Naive B cell (primary cell): ENCODE data around the gene GDI1. TPM values are rescaled to one million over a fixed set of nuclear protein-coding genes. Genes with fewer than 3 reads are reported as not detected.
"Not testable (repeated sequence)": the region's sequence is repeated elsewhere in the genome, so short reads cannot be mapped to it uniquely, and the experiment has no call there.

ENCODE experiments used
- ATAC-seq, 2 donors: fragments of 150-1000 bp; cut with Tn5 transposase; 2 replicates each; pipeline ENCODE4 v1.10.0; 2021; ENCODE audit warnings: low read depth in 2 of 2, mild to moderate bottlenecking in 2 of 2, moderate library complexity in 2 of 2
- DNase-seq: peaks from one replicate; pipeline ENCODE4 v3.0.0; 2022
- H3K27ac Mint-ChIP-seq, 6 donors: one replicate each; pipeline ENCODE4 v1.8.0; 2020 to 2022; ENCODE audit warnings: mild to moderate bottlenecking in 6 of 6, mixed read lengths in 6 of 6, moderate library complexity in 5 of 6, inconsistent platforms in 2 of 6
- H3K27me3 Mint-ChIP-seq, 3 donors: one replicate each; pipeline ENCODE4 v1.8.0; 2021 to 2022; ENCODE audit warnings: mixed read lengths in 3 of 3, mild to moderate bottlenecking in 1 of 3
- H3K36me3 Mint-ChIP-seq, 2 donors: one replicate each; pipeline ENCODE4 v1.8.0; 2020 to 2022; ENCODE audit warnings: mixed read lengths in 2 of 2, inconsistent platforms in 1 of 2, mild to moderate bottlenecking in 1 of 2
- H3K4me1 Mint-ChIP-seq, 3 donors: one replicate each; pipeline ENCODE4 v1.8.0; 2020 to 2022; ENCODE audit warnings: mixed read lengths in 3 of 3, inconsistent platforms in 1 of 3, mild to moderate bottlenecking in 1 of 3, moderate library complexity in 1 of 3
- H3K4me3 Mint-ChIP-seq, 8 donors: one replicate each; pipeline ENCODE4 v1.8.0; 2020 to 2022; ENCODE audit warnings: mild to moderate bottlenecking in 8 of 8, mixed read lengths in 8 of 8, moderate library complexity in 8 of 8, inconsistent platforms in 2 of 8
- H3K9me3 Mint-ChIP-seq, 7 donors: one replicate each; pipeline ENCODE4 v1.8.0; 2020 to 2022; ENCODE audit warnings: mixed read lengths in 7 of 7, mild to moderate bottlenecking in 5 of 7, inconsistent platforms in 2 of 7, moderate library complexity in 1 of 7
- polyA plus RNA-seq, 6 donors: library from polyadenylated mRNA; unstranded; fragments of 300-500 nt; fragmentation: Illumina TruSeq; gene quantifications; one replicate each; pipeline ENCODE4 v1.2.3, GENCODE V29; 2021; ENCODE audit warnings: low read depth in 6 of 6

Gene GDI1
- polyA plus RNA-seq = 10 to 100 TPM; 28.4 to 44.3 (median 35.5) TPM

DNA sequence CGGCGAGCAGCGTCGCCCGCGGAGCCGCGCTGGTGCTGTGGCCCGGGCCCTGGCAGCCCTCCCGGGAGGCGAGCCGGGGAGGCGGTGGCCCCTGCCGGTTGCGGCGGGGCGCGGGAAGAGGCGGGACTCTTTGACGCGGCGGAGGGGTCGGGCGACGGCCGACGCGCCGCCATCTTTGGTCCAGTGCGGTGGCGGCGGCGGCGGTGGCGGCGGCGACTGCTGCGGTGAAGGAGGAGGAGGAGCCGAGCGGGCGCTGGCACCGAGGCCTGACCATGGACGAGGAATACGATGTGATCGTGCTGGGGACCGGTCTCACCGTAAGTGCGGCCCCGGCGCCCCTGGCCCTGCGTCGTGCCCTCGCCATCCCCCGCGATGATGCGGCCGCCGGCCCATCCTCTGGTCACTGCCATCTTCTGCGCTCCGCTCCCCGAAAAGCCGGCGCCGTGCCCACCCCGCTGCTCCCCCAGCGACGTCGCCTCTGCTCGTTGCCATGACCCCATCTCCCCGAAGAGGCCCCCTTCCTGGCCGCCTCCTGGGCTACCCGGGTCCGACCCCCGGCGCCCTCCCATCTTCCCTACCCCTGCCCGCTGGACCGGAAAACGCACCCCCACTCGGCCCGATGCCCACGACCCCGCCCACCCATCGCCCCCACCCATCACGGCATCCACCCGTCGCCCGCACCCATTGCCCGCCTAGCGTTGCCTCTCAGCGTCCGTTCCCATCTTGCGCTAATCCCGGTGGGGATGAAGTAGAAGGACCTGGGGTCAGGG lies at the start of gene GDI1:
TSS of gene GDI1 (plus strand) at position 172 of the 770 bp plus-strand sequence. CDS start at position 273, 101 bp downstream.
- no peaks in the 10 kb centered on the region for H3K36me3 Mint-ChIP-seq

DNA sequence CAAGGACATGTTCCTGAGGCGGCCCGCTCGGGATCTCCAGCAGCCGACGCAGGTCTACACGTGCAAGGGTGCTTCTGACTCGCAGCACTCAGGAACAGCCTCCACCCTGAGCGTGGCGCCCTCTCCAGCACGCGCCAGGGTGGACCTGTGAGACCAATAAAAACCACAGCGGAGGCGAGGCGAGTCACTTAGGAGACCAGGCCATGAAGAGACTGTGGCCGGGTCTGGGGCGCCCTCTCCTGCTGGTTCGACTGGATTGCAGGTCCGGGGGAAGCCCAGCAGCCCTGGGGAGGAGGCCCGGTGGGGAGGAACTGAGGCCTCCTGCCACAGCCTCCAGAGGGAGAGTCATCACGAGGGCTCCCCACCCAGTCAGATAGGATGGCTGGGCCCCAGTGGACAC lies 48.9 kb upstream of the GDI1 start:
- not testable (repeated sequence) for DNase-seq, H3K9me3 Mint-ChIP-seq, H3K4me3 Mint-ChIP-seq, H3K27ac Mint-ChIP-seq, H3K27me3 Mint-ChIP-seq, H3K36me3 Mint-ChIP-seq, H3K4me1 Mint-ChIP-seq
- peak; percentile 22 to 27 for ATAC-seq

More for the DNA sequence above, at the start of gene GDI1:
- ATAC-seq (peak; percentile 70 to 76), DNase-seq (peak; percentile 59)
- H3K9me3 Mint-ChIP-seq = peaks cover 0 to 6% (median 0%) of the 10 kb centered on the region in 7 donors
- peaks cover 13 to 18% (median 15%) of the 10 kb centered on the region in 3 donors for H3K4me1 Mint-ChIP-seq
- H3K4me3 Mint-ChIP-seq = peak within 1 kb of the TSS; percentile 77 to 91 (median 86)
- H3K27ac Mint-ChIP-seq = peak within 1 kb of the TSS; percentile 80 to 97 (median 90)
- H3K27me3 Mint-ChIP-seq = no peaks in the 10 kb centered on the region

DNA sequence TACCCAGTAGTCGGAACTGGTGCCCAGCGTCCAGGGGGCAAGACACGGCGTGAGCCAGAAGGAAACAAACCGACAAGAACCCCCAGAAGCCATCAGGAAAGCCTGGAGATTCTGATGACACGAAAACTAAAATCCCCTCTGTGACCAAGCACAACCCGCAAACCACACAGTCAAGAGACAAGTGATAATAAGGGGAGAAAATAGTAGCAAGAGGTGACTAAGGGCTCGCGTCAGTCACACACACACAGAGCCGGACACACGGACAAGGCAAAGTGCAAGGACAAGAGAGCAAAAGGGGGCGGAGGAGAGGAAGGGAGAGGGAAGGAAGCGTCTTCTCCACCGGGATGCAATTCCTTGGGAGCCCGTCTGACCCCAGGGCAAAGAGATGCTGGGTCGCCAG lies 48.3 kb upstream of the GDI1 start:
- H3K27me3 Mint-ChIP-seq = not testable (repeated sequence)
- ATAC-seq = peak; percentile 20 to 25

DNA sequence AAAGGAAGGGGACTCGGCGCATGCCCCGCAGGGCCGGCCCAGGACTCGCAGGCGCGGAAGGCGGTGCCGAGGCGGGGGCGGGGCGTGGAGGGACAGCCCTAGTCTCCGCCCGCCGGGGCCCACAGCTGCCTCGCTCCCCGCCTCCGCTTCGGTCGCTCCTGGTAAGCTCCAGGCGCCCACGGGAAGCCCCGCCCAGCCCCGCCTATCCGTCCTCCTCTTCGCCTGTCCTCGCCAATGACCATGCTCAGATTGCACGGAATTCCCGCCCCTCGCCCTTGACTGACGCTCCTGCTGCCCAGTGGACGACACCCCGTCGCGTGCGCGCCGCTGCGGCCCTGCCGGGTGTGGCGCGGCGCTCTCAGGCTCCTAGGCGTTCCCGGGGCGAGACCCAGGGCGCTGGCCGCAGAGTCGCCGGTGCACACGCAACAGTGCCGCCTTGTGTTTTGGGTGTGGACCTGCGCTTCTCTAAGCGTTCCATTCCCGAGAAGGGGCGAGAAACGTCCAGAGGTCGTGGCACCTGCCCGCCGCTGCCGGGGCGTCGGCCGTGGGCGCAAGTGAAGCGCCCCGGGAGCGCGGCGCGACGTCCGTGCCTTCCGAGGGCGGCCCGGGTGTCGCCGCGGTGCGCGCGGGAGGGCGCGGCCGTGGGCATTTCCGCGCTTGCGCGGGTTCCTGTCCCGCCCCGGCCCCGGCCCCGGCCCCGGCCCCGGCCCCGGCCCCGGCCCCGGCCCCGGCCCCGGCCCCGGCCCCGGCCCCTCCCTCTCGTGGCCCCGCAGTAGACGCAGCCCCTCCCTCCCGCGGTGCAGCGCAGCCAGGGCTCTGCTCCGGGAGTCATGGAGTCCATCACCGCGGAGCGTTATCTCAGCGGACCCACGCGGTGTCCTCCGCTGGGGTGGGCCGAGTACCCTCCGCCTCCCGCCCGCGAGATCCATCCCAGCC lies 46.9 kb upstream of the GDI1 start:
- H3K27me3 Mint-ChIP-seq, H3K4me3 Mint-ChIP-seq, H3K36me3 Mint-ChIP-seq, H3K4me1 Mint-ChIP-seq, H3K27ac Mint-ChIP-seq, H3K9me3 Mint-ChIP-seq: not testable (repeated sequence)
- peak; percentile 55 for DNase-seq
- ATAC-seq = peak; percentile 72

More for the DNA sequence above, 48.3 kb upstream of the GDI1 start:
- H3K36me3 Mint-ChIP-seq, H3K4me3 Mint-ChIP-seq, DNase-seq, H3K4me1 Mint-ChIP-seq, H3K9me3 Mint-ChIP-seq, H3K27ac Mint-ChIP-seq: not testable (repeated sequence)

DNA sequence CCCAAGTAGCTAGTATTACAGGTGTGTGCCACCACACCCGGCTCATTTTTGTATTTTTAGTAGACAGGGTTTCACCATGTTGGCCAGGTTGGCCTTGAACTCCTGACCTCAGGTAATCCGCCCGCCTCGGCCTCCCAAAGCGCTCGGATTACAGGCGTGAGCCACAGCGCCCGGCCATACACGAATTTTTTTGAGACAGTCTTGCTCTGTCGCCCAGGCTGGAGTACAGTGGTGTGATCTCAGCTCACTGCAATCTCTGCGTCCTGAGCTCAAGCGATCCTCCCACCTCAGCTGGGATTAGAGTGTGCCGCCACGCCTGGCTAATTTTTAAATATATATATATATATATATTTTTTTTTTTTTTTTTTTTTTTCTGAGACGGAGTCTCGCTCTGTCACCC lies 40.6 kb upstream of the GDI1 start:
- H3K27me3 Mint-ChIP-seq, DNase-seq, H3K9me3 Mint-ChIP-seq, ATAC-seq: not testable (repeated sequence)
- Mint-ChIP-seq H3K36me3 (peaks cover 17 to 21% of the 10 kb centered on the region in 2 donors), H3K27ac (peak overlapping the region in 2 of 6 donors; percentile 15 to 47), H3K4me3 (peak overlapping the region in 7 of 8 donors; percentile 41 to 99 (median 96)), H3K4me1 (peaks cover 14 to 26% (median 14%) of the 10 kb centered on the region in 3 donors)

DNA sequence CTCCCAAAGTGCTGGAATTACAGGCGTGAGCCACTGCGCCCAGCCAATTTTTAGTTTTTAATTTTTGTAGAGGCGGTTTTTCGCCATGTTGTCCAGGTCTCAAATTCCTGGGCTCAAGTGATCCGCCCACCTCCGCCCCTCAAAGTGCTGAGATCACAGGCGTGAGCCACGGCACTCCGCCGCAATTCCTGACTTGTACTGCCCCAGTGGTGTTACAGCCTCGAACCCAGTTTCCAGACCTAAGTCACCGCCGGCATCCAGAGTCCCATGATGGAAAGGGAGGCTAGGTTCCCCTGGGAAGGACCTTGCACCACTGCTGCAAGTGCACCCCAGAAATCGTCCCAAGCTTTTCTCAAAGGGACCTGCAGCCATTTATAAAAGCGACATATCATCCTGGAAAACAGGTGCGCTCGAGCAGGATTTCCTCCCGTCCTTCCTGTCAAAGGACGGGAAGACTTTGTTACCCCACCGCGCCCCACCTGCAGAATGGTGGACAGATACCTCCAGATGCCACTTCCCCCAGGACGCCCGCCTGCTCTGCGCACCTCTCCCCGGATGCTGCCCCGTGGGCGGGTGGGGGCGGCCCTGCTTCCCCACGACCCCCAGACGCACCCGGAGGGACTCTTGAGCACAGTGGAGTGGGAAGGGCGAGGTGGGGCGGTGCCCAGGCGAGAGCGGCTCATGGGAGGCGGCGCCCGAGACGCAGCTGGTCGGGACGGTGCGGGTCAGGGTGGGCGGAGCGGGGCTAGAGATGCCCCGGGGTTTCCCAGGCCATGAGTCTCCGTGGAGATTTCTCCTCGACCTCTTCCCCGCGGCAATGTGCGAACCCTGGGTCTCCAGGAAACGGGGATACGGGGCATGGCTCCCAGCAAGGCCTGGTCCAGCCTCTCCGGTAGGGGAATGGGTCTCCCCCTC lies 39.7 kb upstream of the GDI1 start:
- peaks cover 14 to 26% (median 14%) of the 10 kb centered on the region in 3 donors for H3K4me1 Mint-ChIP-seq
- peak; percentile 61 to 63 for ATAC-seq
- peaks cover 0 to 8% (median 0%) of the 10 kb centered on the region in 7 donors for H3K9me3 Mint-ChIP-seq
- peaks cover 17 to 21% of the 10 kb centered on the region in 2 donors for H3K36me3 Mint-ChIP-seq
- H3K27me3 Mint-ChIP-seq = no peaks in the 10 kb centered on the region
- H3K27ac Mint-ChIP-seq = peak overlapping the region; percentile 98 to 100 (median 99)
- peak; percentile 71 for DNase-seq
- H3K4me3 Mint-ChIP-seq = peak overlapping the region; percentile 95 to 100 (median 98)

DNA sequence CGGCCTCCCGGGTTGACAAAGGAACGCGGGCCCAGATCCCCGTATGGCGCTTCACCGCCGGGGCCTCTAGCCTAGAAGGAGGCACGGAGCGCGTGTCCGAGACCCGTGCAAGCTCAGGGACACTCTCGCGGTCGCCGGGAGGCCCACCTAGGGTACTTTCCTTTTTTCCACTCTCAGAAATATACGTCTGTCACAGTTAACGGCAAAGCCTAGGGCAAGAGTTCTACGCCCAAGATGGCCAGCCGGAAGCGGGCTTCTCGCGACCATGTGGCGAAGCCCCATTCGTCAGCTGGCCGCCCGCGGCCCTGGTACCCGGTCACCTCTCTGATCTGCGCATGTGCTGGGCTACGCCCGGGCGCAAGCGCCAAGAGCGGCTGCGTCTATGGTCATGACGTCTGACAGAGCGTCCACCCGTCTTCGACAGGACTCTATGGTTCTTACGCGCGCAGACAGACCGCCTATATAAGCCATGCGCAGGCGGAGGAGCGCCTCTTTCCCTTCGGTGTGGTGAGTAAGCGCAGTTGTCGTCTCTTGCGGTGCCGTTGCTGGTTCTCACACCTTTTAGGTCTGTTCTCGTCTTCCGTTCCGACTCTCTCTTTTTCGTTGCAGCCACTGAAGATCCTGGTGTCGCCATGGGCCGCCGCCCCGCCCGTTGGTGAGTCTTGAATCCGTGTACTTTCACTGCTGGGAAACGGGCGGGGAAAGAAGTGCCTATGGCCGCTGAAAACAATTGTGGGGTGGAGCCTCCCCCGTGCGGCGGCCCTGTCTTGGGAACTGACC lies 38.9 kb upstream of the GDI1 start, which contains the start of gene RPL10:
TSS of gene RPL10 (plus strand) at position 490 of the 780 bp plus-strand sequence. CDS start at position 633, 143 bp downstream.
- Mint-ChIP-seq H3K27me3 (no peaks in the 10 kb centered on the region), H3K27ac (peak within 1 kb of the TSS; percentile 98 to 100 (median 99)), H3K9me3 (peaks cover 0 to 8% (median 0%) of the 10 kb centered on the region in 7 donors), H3K36me3 (peaks cover 17 to 21% of the 10 kb centered on the region in 2 donors), H3K4me1 (peaks cover 14 to 26% (median 14%) of the 10 kb centered on the region in 3 donors), H3K4me3 (peak within 1 kb of the TSS; percentile 95 to 100 (median 98))
- DNase-seq = peak; percentile 89
- peak; percentile 72 to 75 for ATAC-seq

DNA sequence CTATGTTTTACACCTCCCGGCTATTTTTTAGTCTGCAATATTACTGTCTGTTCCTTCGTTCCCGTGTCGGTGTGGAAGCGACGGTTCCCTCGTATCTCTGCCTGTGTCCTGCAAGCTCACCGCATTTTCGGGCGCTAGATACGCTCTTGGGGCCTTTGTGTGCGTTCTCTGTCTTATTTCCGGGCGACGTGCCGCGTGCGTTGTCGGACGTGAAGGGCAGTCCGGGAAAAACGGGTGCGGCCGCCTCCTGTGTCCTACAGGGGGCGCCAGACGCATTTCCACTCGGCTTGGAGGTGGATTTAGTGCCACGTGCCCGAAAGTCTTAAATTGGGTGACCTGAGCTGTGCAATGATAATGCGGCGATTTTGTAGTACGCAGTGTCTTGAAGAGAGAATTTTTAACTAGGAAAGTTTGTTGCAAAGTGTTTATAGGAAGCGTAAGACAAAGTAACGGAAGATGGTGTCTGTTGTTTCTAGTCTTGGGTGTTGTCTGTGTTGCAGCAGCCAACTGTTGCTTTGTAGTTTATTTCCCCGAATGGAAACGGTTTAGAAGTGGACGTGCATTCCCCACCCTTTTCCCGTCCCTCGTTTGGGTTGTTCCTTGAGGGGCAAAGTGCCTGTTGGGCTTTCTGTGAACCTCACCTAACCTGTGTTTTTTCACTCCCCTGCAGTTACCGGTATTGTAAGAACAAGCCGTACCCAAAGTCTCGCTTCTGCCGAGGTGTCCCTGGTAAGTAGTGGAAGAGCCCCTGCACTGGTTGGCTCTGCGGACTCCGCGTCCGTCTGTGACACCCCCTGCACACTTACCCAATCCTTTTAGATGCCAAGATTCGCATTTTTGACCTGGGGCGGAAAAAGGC lies 38.1 kb upstream of the GDI1 start:
- peaks cover 17 to 21% of the 10 kb centered on the region in 2 donors for H3K36me3 Mint-ChIP-seq
- no peaks in the 10 kb centered on the region for H3K27me3 Mint-ChIP-seq
- DNase-seq (peak; percentile 77), ATAC-seq (peak; percentile 45 to 49)
- peak overlapping the region; percentile 95 to 100 (median 98) for H3K4me3 Mint-ChIP-seq
- H3K4me1 Mint-ChIP-seq = peaks cover 14 to 26% (median 14%) of the 10 kb centered on the region in 3 donors
- H3K9me3 Mint-ChIP-seq = peaks cover 0 to 8% (median 0%) of the 10 kb centered on the region in 7 donors
- H3K27ac Mint-ChIP-seq = peak overlapping the region; percentile 98 to 100 (median 99)

DNA sequence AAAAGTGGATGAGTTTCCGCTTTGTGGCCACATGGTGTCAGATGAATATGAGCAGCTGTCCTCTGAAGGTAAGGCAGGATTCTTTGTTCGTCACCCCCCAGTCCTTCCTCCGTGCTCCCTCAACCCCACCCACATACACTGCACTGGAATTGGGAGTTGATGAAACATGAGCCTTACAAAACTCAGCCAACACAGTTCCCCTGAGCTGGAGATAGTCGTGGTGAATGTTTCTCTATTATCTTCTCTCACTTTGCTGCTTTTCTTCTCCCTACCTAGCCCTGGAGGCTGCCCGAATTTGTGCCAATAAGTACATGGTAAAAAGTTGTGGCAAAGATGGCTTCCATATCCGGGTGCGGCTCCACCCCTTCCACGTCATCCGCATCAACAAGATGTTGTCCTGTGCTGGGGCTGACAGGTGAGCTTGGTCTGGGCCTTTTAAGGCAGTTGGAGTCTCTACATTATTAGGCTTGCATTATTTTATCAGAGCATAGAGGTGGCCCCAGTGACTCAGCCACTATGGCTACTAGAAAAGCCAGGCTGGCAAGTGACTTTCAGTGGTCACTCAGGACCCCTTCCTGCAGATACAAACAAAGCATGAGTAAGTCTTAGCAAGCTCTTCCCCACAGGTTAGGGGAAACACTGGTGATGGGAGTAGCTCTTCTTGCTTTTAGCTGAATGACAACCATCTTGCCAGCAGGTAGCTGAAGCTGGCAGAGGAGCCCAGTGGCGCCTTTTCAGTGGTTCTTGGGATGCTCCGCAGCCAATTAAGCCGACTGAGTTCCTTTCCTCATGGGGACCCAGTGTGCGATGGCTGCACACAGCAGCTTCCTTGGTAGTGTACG lies 37.2 kb upstream of the GDI1 start:
- no peak for DNase-seq
- Mint-ChIP-seq H3K27ac (peak overlapping the region; percentile 41 to 100 (median 88)), H3K4me1 (peaks cover 14 to 26% (median 14%) of the 10 kb centered on the region in 3 donors), H3K9me3 (peaks cover 0 to 8% (median 0%) of the 10 kb centered on the region in 7 donors), H3K4me3 (peak overlapping the region; percentile 95 to 100 (median 98)), H3K27me3 (no peaks in the 10 kb centered on the region), H3K36me3 (peaks cover 17 to 21% of the 10 kb centered on the region in 2 donors)
- ATAC-seq = no peak

DNA sequence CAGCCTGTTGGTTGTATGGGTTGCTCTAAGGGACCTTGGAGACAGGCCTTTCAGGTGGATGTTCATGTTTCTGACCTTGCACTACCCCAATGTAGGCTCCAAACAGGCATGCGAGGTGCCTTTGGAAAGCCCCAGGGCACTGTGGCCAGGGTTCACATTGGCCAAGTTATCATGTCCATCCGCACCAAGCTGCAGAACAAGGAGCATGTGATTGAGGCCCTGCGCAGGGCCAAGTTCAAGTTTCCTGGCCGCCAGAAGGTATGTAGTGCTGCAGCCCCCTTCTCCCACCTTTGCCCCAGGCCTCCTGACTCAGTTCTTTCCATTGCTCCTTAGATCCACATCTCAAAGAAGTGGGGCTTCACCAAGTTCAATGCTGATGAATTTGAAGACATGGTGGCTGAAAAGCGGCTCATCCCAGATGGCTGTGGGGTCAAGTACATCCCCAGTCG lies 36.6 kb upstream of the GDI1 start:
- H3K9me3 Mint-ChIP-seq, DNase-seq, ATAC-seq, H3K27me3 Mint-ChIP-seq: not testable (repeated sequence)
- Mint-ChIP-seq H3K27ac (peak overlapping the region in 3 of 6 donors; percentile 41 to 74 (median 73)), H3K36me3 (peaks cover 17 to 21% of the 10 kb centered on the region in 2 donors), H3K4me3 (peak overlapping the region in 4 of 8 donors; percentile 95 to 100 (median 98)), H3K4me1 (peaks cover 14 to 26% (median 14%) of the 10 kb centered on the region in 3 donors)
